HL-60 (cell line): ENCODE results near the gene VPS41.

Experiments
- DNase-seq, 2 experiments: peaks; one replicate each; pipeline ENCODE4 v3.0.0-alpha.2; 2010 to 2020; ENCODE audit warnings: low read depth in 1 of 2, low spot score in 1 of 2
- H3K27ac ChIP-seq: fragments of 250-450 bp; sonication (Bioruptor Pico); replicated peaks from 2 replicates; pipeline ENCODE4 v1.5.1; 2020; ENCODE audit warnings: mild to moderate bottlenecking, moderate library complexity
- H3K27me3 ChIP-seq: fragments of 250-450 bp; sonication (Bioruptor Pico); 2 replicates; pipeline ENCODE4 v1.5.1; 2021; ENCODE audit warnings: mild to moderate bottlenecking, moderate library complexity; ENCODE audit not compliant: insufficient read depth, poor library complexity, severe bottlenecking
- H3K4me3 ChIP-seq: replicated peaks from 2 replicates; pipeline ENCODE4 v1.5.1; 2011; ENCODE audit warnings: mild to moderate bottlenecking, control low read depth, low read length; ENCODE audit not compliant: insufficient read depth
- GABPA ChIP-seq: IDR thresholded peaks from 2 replicates; pipeline ENCODE4 v1.6.1; 2012; ENCODE audit warnings: low read depth
- POLR2AphosphoS5 ChIP-seq: IDR thresholded peaks from 2 replicates; pipeline ENCODE4 v1.6.1; 2012; ENCODE audit warnings: low read depth
- SPI1 ChIP-seq: IDR thresholded peaks from 2 replicates; pipeline ENCODE4 v1.6.1; 2012; ENCODE audit warnings: low read depth, mild to moderate bottlenecking, borderline replicate concordance
- TF ChIP-seq, protein P1 (sequence below): IDR thresholded peaks from one replicate; pipeline ENCODE4 v1.5.1; 2011; ENCODE audit warnings: low read length, control low read depth, inconsistent platforms; ENCODE audit not compliant: insufficient read depth
- TF ChIP-seq, protein P2 (sequence below): IDR thresholded peaks from 2 replicates; pipeline ENCODE4 v1.6.1; 2012; ENCODE audit warnings: low read depth; ENCODE audit not compliant: insufficient replicate concordance

Gene VPS41

GRCh38 chr7:38740041-38740440 is 168.9 kb downstream of the VPS41 start:
- H3K4me3 ChIP-seq = no peak overlapping the region
- no peak for DNase-seq
- no peak for TF ChIP-seq SPI1
- no peak for TF ChIP-seq GABPA
- TF ChIP-seq POLR2AphosphoS5 = no peak
- TF ChIP-seq, protein P1, sequence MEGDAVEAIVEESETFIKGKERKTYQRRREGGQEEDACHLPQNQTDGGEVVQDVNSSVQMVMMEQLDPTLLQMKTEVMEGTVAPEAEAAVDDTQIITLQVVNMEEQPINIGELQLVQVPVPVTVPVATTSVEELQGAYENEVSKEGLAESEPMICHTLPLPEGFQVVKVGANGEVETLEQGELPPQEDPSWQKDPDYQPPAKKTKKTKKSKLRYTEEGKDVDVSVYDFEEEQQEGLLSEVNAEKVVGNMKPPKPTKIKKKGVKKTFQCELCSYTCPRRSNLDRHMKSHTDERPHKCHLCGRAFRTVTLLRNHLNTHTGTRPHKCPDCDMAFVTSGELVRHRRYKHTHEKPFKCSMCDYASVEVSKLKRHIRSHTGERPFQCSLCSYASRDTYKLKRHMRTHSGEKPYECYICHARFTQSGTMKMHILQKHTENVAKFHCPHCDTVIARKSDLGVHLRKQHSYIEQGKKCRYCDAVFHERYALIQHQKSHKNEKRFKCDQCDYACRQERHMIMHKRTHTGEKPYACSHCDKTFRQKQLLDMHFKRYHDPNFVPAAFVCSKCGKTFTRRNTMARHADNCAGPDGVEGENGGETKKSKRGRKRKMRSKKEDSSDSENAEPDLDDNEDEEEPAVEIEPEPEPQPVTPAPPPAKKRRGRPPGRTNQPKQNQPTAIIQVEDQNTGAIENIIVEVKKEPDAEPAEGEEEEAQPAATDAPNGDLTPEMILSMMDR = no peak
- TF ChIP-seq, protein P2, sequence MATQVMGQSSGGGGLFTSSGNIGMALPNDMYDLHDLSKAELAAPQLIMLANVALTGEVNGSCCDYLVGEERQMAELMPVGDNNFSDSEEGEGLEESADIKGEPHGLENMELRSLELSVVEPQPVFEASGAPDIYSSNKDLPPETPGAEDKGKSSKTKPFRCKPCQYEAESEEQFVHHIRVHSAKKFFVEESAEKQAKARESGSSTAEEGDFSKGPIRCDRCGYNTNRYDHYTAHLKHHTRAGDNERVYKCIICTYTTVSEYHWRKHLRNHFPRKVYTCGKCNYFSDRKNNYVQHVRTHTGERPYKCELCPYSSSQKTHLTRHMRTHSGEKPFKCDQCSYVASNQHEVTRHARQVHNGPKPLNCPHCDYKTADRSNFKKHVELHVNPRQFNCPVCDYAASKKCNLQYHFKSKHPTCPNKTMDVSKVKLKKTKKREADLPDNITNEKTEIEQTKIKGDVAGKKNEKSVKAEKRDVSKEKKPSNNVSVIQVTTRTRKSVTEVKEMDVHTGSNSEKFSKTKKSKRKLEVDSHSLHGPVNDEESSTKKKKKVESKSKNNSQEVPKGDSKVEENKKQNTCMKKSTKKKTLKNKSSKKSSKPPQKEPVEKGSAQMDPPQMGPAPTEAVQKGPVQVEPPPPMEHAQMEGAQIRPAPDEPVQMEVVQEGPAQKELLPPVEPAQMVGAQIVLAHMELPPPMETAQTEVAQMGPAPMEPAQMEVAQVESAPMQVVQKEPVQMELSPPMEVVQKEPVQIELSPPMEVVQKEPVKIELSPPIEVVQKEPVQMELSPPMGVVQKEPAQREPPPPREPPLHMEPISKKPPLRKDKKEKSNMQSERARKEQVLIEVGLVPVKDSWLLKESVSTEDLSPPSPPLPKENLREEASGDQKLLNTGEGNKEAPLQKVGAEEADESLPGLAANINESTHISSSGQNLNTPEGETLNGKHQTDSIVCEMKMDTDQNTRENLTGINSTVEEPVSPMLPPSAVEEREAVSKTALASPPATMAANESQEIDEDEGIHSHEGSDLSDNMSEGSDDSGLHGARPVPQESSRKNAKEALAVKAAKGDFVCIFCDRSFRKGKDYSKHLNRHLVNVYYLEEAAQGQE = no peak
- H3K27ac ChIP-seq = no peak overlapping the region
- H3K27me3 ChIP-seq = no peaks in the 10 kb centered on the region

GRCh38 chr7:38736138-38736537 is 172.9 kb downstream of the VPS41 start:
- DNase-seq = no peak
- Histone ChIP-seq H3K27ac (no peak overlapping the region), H3K27me3 (no peaks in the 10 kb centered on the region), H3K4me3 (no peak overlapping the region)
- TF ChIP-seq, protein P2 = no peak
- TF ChIP-seq SPI1 (no peak), POLR2AphosphoS5 (no peak), GABPA (no peak)
- TF ChIP-seq, protein P1 = no peak

DNA sequence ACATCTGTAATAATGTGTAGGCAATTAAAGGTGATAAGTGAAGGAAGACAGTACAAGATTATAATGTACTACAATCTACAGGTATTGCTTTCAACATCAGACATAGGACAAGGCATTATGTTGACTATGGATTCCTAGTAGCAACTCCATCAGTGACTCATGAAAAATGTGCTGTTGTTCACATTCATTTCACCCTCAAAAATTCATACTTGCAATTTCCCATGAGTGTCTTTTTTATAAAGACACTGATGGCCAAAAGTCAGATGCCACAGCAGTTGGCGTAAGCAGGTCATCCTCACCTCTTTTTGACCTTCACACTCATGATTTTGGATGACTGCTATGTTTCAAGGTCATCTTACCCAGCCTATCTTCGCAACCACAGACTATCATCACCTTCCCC is 177.8 kb downstream of the VPS41 start:
- DNase-seq = no peak

More for the DNA sequence above, 177.8 kb downstream of the VPS41 start:
- Histone ChIP-seq H3K4me3 (no peak overlapping the region), H3K27me3 (no peaks in the 10 kb centered on the region), H3K27ac (no peak overlapping the region)
- TF ChIP-seq, protein P2 = no peak
- TF ChIP-seq, protein P1 = no peak
- no peak for TF ChIP-seq POLR2AphosphoS5
- no peak for TF ChIP-seq GABPA
- no peak for TF ChIP-seq SPI1
